PC-3 (cell line): Measurements from ENCODE around the gene RTN4RL1. TPM values are rescaled to one million over a fixed set of nuclear protein-coding genes. Genes with fewer than 3 reads are reported as not detected.
A peak's percentile ranks its signal among the peaks of the same experiment; 100 is the strongest.

Experiments used
- ATAC-seq: fragments of 200-7000 bp; cut with Tn5 transposase; 2 replicates; pipeline ENCODE4 v1.9.1; 2020; ENCODE audit warnings: mild to moderate bottlenecking, moderate library complexity
- BruUV-seq: library from RNA; stranded (reverse); fragments of 400-500 nt; replicated peaks from 2 replicates; lab custom pipeline; 2021; lab: Mats Ljungman, UMichigan
- CTCF ChIA-PET: fragments of 300-600 bp; sonication (Branson Sonifier 250); formaldehyde crosslinking; loops from one replicate; lab custom pipeline; 2022; ENCODE audit warnings: antibody characterized with exemption; lab: Charles Lee
- POLR2A ChIA-PET: fragments of 300-600 bp; sonication (Branson Sonifier 250); formaldehyde crosslinking; loops from one replicate; lab custom pipeline; 2022; ENCODE audit warnings: antibody characterized with exemption; ENCODE audit not compliant: unreplicated experiment; lab: Charles Lee
- DNase-seq: peaks from one replicate; pipeline ENCODE4 v3.0.0-alpha.2; 2015
- H2AFZ ChIP-seq: fragments of 300-600 bp; sonication (generic); 2 replicates; pipeline ENCODE4 v1.6.0; 2016; ENCODE audit warnings: antibody characterized with exemption, low read length
- H3F3A ChIP-seq: fragments of 300-600 bp; sonication (generic); one replicate; pipeline ENCODE4 v1.6.0; 2017; ENCODE audit warnings: antibody characterized with exemption, low read length, control low read depth, mild to moderate bottlenecking; ENCODE audit not compliant: unreplicated experiment
- H3K27ac ChIP-seq: fragments of 300-600 bp; sonication (generic); 2 replicates; pipeline ENCODE4 v1.5.1; 2016; ENCODE audit warnings: mild to moderate bottlenecking, low read length
- H3K27me3 ChIP-seq: fragments of 300-600 bp; sonication (generic); 2 replicates; pipeline ENCODE4 v1.6.1; 2016; ENCODE audit warnings: low read length, mixed read lengths
- H3K36me3 ChIP-seq: fragments of 300-600 bp; sonication (generic); 2 replicates; pipeline ENCODE4 v1.6.1; 2016; ENCODE audit warnings: low read depth, mixed run types, low read length, mixed read lengths
- H3K4me1 ChIP-seq: fragments of 300-600 bp; sonication (generic); 2 replicates; pipeline ENCODE4 v1.5.1; 2016; ENCODE audit warnings: low read length; ENCODE audit not compliant: insufficient read depth
- H3K4me2 ChIP-seq: fragments of 300-600 bp; sonication (generic); 2 replicates; pipeline ENCODE4 v1.6.0; 2016; ENCODE audit warnings: low read length
- H3K4me3 ChIP-seq: fragments of 300-600 bp; sonication (generic); 2 replicates; pipeline ENCODE4 v1.5.1; 2016; ENCODE audit warnings: mild to moderate bottlenecking, low read length, mixed read lengths
- H3K79me2 ChIP-seq: fragments of 300-600 bp; sonication (generic); 2 replicates; pipeline ENCODE4 v1.6.1; 2017; ENCODE audit warnings: low read length, mixed read lengths
- H3K9ac ChIP-seq: fragments of 300-600 bp; sonication (generic); 2 replicates; pipeline ENCODE4 v1.6.0; 2016; ENCODE audit warnings: mild to moderate bottlenecking, low read length
- H3K9me2 ChIP-seq: fragments of 300-600 bp; sonication (generic); replicated peaks from 2 replicates; pipeline ENCODE4 v1.6.1; 2016; ENCODE audit warnings: mixed run types, low read length, mixed read lengths
- H3K9me3 ChIP-seq: fragments of 300-600 bp; sonication (generic); 2 replicates; pipeline ENCODE4 v1.6.1; 2016; ENCODE audit warnings: low read length, mixed read lengths
- H4K20me1 ChIP-seq: fragments of 300-600 bp; sonication (generic); 2 replicates; pipeline ENCODE4 v1.6.1; 2016; ENCODE audit warnings: low read length, mixed read lengths
- EZH2 ChIP-seq: fragments of 300-600 bp; sonication (generic); IDR thresholded peaks from one replicate; pipeline ENCODE4 v1.6.1; 2017; ENCODE audit warnings: antibody characterized with exemption, mild to moderate bottlenecking, low read length; ENCODE audit not compliant: unreplicated experiment
- EZH2phosphoT487 ChIP-seq: fragments of 300-600 bp; sonication (generic); IDR thresholded peaks from 2 replicates; pipeline ENCODE4 v1.6.1; 2018; ENCODE audit warnings: mild to moderate bottlenecking, antibody characterized with exemption, low read length, borderline replicate concordance
- intact Hi-C: fragments of 100-400 bp; cut with micrococcal nuclease; formaldehyde crosslinking; loops from 2 replicates; pipeline ENCODE4 v1.9.0; 2023
- total RNA-seq: library from RNA; depleted of rRNA; stranded (reverse); fragments of >200 nt; gene quantifications from 2 replicates; pipeline ENCODE4 v1.2.3, GENCODE V29; 2014
- TF ChIP-seq, protein P1 (sequence below): fragments of 300-600 bp; sonication (generic); conservative IDR thresholded peaks from 2 replicates; pipeline ENCODE4 v1.5.1; 2017; ENCODE audit warnings: antibody characterized with exemption, low read depth, mild to moderate bottlenecking, low read length

Gene RTN4RL1
- total RNA-seq, 1 experiment from 2014 or later = 6.9 TPM

GRCh38 chr17:2002767-2003329 lies 22.3 kb downstream of the RTN4RL1 start:
- Histone ChIP-seq H3K79me2 (no peaks in the 10 kb centered on the region), H3K4me1 (no peaks in the 10 kb centered on the region), H4K20me1 (no peaks in the 10 kb centered on the region), H3K9me2 (no peaks in the 10 kb centered on the region), H3K9me3 (no peaks in the 10 kb centered on the region), H3K36me3 (no peaks in the 10 kb centered on the region), H3K27me3 (no peaks in the 10 kb centered on the region), H3K27ac (no peak overlapping the region), H3F3A (no peaks in the 10 kb centered on the region), H3K4me2 (no peak overlapping the region), H3K4me3 (no peak overlapping the region), H2AFZ (no peak overlapping the region), H3K9ac (no peak overlapping the region)
- TF ChIP-seq EZH2 (no peak), EZH2phosphoT487 (no peak)
- TF ChIP-seq, protein P1, sequence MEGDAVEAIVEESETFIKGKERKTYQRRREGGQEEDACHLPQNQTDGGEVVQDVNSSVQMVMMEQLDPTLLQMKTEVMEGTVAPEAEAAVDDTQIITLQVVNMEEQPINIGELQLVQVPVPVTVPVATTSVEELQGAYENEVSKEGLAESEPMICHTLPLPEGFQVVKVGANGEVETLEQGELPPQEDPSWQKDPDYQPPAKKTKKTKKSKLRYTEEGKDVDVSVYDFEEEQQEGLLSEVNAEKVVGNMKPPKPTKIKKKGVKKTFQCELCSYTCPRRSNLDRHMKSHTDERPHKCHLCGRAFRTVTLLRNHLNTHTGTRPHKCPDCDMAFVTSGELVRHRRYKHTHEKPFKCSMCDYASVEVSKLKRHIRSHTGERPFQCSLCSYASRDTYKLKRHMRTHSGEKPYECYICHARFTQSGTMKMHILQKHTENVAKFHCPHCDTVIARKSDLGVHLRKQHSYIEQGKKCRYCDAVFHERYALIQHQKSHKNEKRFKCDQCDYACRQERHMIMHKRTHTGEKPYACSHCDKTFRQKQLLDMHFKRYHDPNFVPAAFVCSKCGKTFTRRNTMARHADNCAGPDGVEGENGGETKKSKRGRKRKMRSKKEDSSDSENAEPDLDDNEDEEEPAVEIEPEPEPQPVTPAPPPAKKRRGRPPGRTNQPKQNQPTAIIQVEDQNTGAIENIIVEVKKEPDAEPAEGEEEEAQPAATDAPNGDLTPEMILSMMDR = no peak
- ChIA-PET CTCF (no interaction called here), POLR2A (no interaction called here)
- ATAC-seq (no peak), DNase-seq (no peak)
- no TSS peak for BruUV-seq
- intact Hi-C loops = no loop called here

DNA sequence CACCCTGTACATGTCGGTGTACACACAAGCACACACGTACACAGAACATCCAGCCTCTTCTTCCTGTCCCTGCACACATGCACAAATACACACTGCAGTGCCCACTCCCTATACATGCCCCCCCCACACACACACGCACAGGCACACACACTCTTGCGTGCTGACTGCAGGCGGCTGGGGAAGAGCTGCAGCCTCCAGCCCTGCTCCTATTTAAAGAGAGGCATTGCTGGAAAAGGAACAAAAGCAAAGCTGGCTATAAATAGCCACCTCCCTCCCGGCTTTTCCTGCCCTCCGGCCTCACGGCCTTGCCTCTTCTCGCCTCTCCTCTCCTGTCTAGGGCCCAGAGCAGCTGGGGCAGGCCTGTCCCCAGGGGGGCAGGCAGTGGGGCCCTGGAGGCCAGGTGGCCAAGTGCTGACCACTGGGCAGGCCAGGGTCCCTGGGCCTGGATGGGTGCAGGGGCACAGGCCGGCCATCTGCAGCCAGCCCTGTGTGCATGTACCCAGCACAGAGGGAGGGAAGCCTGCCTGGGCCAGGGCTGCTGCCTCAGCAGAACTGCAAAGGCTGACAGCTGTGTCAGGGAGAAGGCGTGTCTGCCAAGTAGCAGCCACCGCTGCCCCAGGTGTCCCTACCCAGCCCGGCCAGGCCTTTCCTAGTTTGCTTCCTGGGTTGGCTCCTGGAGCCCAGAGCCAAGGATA lies 25.4 kb downstream of the RTN4RL1 start:
- H3K4me2 ChIP-seq = no peak overlapping the region
- H2AFZ ChIP-seq = no peak overlapping the region
- peaks cover 8% of the 10 kb centered on the region; the same call in 1 of the 2 replicates for H3K79me2 ChIP-seq
- intact Hi-C loops = no loop called here
- no peak overlapping the region for H3K9ac ChIP-seq
- H3F3A ChIP-seq = no peaks in the 10 kb centered on the region
- no peaks in the 10 kb centered on the region for H3K9me2 ChIP-seq
- no peak overlapping the region for H3K27ac ChIP-seq
- ATAC-seq = peak; percentile 12; the same call in 1 of the 2 replicates
- no peaks in the 10 kb centered on the region for H4K20me1 ChIP-seq
- no TSS peak for BruUV-seq
- no peaks in the 10 kb centered on the region for H3K27me3 ChIP-seq
- CTCF ChIA-PET = interaction anchor here (1.3 kb wide), 1 partner anchor 91 kb away, joined by 3 read pairs; no protein-coding TSS in a partner anchor
- TF ChIP-seq, protein P1 = no peak
- TF ChIP-seq EZH2 = no peak
- TF ChIP-seq EZH2phosphoT487 = no peak
- no peaks in the 10 kb centered on the region for H3K9me3 ChIP-seq
- DNase-seq = peak; percentile 19
- H3K36me3 ChIP-seq = no peaks in the 10 kb centered on the region
- no peak overlapping the region for H3K4me3 ChIP-seq
- POLR2A ChIA-PET = no interaction called here
- H3K4me1 ChIP-seq = peaks cover 12% of the 10 kb centered on the region
